AG04449 (cell line): ENCODE data around the gene DAB2IP.
"Not testable (repeated sequence)": the region's sequence is repeated elsewhere in the genome, so short reads cannot be mapped to it uniquely, and the experiment has no call there.

Experiments used
- CTCF ChIA-PET: fragments of 350-600 bp; formaldehyde crosslinking; extraction: SDS; loops from one replicate; lab custom pipeline; 2021; ENCODE audit warnings: antibody characterized with exemption; lab: Yijun Ruan, JAX
- POLR2A ChIA-PET: fragments of 400-600, 350-600 bp; formaldehyde crosslinking; extraction: SDS; loops from one replicate; lab custom pipeline; 2020; ENCODE audit warnings: antibody characterized with exemption, inconsistent platforms; lab: Yijun Ruan, JAX
- DNase-seq: peaks from one replicate; pipeline ENCODE4 v3.0.0-alpha.2; 2010; ENCODE audit warnings: low read depth, low spot score
- H3K4me3 ChIP-seq: 2 replicates; pipeline ENCODE4 v1.5.1; 2011; ENCODE audit warnings: low read depth, mild to moderate bottlenecking, control low read depth, low read length
- TF ChIP-seq, protein P1 (sequence below): IDR thresholded peaks from one replicate; pipeline ENCODE4 v1.5.1; 2011; ENCODE audit warnings: mild to moderate bottlenecking, moderate library complexity, low read length, control low read depth, inconsistent platforms; ENCODE audit not compliant: insufficient read depth; ENCODE audit errors: missing control alignments

The DAB2IP gene

DNA sequence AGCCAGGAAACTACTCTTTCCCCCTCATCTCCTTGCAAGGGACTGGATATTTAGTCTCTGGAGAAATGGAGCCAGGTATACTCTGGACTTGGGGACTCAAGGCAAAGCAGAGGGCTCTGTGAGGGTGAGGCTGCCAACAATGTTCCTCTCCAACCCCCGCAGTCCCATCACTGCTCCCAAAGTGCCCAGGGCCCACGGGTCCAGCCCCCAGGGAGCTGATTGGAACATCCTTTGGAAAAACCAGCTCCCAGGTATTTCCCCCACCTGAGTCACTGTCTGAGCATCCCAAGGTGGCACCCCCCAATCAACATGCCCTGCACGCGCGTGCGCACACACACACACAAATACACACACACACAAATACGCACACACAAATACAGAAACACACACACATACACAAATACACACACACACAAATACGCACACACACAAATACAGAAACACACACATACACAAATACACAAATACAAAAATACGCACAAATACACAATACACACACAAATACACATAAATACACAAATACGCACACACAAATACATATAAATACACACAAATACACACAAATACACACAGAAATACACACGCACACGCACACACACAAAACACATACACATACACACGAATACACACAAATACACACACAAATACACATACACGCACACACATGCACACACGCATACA is 137.4 kb downstream of the DAB2IP start:
- ChIA-PET CTCF (no interaction called here), POLR2A (no interaction called here)
- DNase-seq, result no peak
- H3K4me3 ChIP-seq, result no peak overlapping the region
- TF ChIP-seq, protein P1, sequence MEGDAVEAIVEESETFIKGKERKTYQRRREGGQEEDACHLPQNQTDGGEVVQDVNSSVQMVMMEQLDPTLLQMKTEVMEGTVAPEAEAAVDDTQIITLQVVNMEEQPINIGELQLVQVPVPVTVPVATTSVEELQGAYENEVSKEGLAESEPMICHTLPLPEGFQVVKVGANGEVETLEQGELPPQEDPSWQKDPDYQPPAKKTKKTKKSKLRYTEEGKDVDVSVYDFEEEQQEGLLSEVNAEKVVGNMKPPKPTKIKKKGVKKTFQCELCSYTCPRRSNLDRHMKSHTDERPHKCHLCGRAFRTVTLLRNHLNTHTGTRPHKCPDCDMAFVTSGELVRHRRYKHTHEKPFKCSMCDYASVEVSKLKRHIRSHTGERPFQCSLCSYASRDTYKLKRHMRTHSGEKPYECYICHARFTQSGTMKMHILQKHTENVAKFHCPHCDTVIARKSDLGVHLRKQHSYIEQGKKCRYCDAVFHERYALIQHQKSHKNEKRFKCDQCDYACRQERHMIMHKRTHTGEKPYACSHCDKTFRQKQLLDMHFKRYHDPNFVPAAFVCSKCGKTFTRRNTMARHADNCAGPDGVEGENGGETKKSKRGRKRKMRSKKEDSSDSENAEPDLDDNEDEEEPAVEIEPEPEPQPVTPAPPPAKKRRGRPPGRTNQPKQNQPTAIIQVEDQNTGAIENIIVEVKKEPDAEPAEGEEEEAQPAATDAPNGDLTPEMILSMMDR, result no peak

DNA sequence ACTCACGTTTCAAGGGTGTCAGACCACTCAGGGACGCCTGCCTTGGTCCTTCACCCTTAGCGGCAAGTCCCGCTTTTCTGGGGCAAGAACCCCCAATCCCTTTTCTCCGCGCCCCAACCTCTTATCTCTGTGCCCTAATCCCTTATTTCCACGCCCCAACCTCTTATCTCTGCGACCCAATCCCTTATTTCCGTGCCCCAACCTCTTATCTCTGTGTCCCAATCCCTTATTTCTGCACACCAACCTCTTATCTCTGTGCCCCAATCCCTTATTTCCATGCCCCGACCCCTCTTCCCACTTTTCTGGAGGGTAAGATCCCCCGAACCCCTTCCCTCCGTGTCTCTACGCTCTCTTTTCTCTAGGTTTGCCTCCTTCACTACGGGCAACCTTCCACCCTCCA is 139.4 kb downstream of the DAB2IP start:
- CTCF ChIA-PET, result no interaction called here
- no peak overlapping the region for H3K4me3 ChIP-seq
- DNase-seq, result no peak
- TF ChIP-seq, protein P1, result no peak
- POLR2A ChIA-PET, result no interaction called here

DNA sequence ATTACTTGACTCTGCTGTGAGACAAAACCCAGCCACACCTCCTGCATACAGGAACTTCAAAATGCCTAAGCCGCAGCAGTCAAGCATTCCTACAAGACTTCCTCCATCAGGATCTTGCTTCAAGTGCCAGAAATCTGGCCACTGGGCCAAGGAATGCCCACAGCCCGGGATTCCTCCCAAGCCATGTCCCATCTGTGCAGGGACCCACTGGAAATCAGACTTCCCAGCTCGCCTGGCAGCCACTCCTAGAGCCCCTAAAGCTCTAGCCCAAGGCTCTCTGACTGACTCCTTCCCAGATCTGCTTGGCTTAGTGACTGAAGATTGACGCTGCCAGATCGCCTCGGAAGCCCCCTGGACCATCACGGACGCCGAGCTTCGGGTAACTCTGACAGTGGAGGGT is 141.0 kb downstream of the DAB2IP start:
- POLR2A ChIA-PET, DNase-seq, CTCF ChIA-PET, H3K4me3 ChIP-seq: not testable (repeated sequence)

DNA sequence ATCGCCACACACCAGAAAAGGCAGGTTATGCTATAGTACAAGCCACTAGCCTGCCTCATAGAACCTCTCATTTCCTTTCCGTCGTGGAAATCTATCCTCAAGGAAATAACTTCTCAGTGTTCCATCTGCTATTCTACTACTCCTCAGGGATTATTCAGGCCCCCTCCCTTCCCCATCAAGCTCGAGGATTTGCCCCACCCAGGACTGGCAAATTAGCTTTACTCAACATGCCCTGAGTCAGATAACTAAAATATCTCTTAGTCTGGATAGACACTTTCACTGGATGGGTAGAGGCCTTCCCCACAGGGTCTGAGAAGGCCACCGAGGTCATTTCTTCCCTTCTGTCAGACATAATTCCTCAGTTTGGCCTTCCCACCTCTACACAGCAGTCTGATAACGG is 142.9 kb downstream of the DAB2IP start:
- DNase-seq, H3K4me3 ChIP-seq, POLR2A ChIA-PET, CTCF ChIA-PET: not testable (repeated sequence)

DNA sequence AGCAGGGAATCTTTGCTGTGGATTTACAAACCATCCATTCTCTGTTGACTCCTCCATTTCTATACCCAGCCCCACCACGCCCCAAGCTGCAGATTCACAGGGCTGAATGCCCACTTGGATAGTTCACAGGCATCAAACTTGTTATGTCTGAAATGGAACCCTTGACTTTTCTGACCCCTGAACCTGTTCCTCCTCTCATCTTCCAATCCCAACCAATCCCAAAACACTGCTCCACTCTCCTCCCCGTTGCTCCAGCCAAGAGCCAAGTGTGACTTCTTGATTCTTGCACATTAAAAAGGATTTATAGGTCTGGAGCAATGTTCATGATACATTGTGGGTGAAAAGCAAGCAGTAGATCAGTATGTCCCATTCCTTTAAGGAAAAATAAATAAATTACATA is 145.6 kb downstream of the DAB2IP start:
- no peak for DNase-seq
- POLR2A ChIA-PET, result no interaction called here
- no peak overlapping the region for H3K4me3 ChIP-seq
- TF ChIP-seq, protein P1, result no peak
- CTCF ChIA-PET, result no interaction called here

DNA sequence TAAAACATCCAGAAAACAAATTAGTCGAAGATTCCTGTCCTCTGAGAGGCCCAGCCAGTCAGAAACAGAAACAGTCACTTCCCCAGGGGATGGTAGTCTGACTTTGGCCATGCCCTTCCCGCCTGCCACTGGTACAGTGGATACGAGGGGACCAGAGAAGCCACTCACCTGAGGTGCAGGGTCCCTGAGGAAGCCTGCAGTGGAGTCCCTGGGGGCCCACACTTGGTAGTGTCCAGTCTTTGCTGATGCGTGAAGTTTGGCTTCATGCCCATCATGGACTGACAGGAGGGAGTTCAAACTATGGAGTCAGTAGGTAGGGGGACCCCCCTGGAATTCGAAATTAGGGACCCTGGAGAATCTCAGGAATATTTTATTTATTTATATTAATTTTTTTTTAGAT is 147.5 kb downstream of the DAB2IP start:
- POLR2A ChIA-PET, result no interaction called here
- CTCF ChIA-PET, result no interaction called here
- no peak for DNase-seq
- no peak overlapping the region for H3K4me3 ChIP-seq
- TF ChIP-seq, protein P1, result no peak

DNA sequence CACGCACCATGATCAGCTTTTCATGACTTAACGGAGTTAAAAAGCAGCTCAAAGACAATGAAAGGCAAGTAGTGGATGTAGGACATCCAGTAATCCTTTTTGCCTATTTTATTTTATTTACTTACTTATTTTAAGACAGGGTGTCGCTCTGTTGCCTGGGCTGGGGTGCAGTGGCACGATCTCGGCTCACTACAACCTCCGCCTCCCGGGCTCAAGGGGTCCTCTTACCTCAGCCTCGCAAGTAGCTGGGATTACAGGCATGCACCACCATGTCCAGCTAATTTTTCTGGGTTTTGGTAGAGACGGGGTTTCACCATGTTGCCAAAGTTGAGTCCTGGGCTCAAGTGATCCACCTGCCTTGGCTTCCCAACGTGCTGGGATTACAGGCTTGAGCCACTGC is 148.9 kb downstream of the DAB2IP start:
- ChIA-PET CTCF (no interaction called here), POLR2A (no interaction called here)
- TF ChIP-seq, protein P1, result no peak
- no peak for DNase-seq
- H3K4me3 ChIP-seq, result no peak overlapping the region
